LNCaP clone FGC (cell line): ENCODE results near the gene MAST4.

ENCODE experiments used
- DNase-seq: peaks from one replicate; pipeline ENCODE4 v3.0.0-alpha.2; 2011; ENCODE audit warnings: low read depth
- H3K4me3 ChIP-seq: 2 replicates; pipeline ENCODE4 v1.5.1; 2011; ENCODE audit warnings: mild to moderate bottlenecking, low read depth, low read length, control low read depth
- TF ChIP-seq, protein P1 (sequence below): IDR thresholded peaks from 2 replicates; pipeline ENCODE4 v1.5.1; 2012; ENCODE audit warnings: mild to moderate bottlenecking; ENCODE audit not compliant: control insufficient read depth, insufficient read depth; ENCODE audit errors: extremely low read depth

Gene MAST4

DNA sequence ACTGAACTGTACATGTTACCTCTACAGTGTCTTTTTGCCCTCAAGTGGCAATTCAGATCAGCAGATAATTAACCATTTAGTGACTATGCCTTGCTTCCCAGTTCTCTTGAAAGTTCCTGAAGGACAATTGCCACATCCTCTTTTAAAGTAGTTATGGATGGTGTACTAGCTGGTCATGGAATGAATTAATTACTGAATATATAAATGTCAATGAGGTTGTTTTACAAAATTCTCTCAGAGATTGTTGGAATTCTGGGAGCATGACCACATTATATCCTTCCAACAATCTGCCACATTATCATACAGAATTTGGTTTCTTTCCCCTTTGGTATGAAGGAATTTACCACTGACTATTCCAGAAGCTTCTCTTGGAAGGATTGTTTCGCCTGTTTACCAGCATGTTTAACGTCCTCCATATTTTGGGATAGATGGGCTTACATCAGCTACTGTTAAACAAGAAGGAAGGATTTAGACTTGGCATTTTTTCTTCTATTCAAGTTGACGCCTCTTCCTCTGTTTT lies 424.0 kb downstream of the MAST4 start:
- DNase-seq: no peak

GRCh38 chr5:67021031-67021430 lies 424.8 kb downstream of the MAST4 start:
- H3K4me3 ChIP-seq: no peak overlapping the region
- DNase-seq: no peak
- TF ChIP-seq, protein P1, sequence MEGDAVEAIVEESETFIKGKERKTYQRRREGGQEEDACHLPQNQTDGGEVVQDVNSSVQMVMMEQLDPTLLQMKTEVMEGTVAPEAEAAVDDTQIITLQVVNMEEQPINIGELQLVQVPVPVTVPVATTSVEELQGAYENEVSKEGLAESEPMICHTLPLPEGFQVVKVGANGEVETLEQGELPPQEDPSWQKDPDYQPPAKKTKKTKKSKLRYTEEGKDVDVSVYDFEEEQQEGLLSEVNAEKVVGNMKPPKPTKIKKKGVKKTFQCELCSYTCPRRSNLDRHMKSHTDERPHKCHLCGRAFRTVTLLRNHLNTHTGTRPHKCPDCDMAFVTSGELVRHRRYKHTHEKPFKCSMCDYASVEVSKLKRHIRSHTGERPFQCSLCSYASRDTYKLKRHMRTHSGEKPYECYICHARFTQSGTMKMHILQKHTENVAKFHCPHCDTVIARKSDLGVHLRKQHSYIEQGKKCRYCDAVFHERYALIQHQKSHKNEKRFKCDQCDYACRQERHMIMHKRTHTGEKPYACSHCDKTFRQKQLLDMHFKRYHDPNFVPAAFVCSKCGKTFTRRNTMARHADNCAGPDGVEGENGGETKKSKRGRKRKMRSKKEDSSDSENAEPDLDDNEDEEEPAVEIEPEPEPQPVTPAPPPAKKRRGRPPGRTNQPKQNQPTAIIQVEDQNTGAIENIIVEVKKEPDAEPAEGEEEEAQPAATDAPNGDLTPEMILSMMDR: no peak

More for the DNA sequence above, 424.0 kb downstream of the MAST4 start:
- TF ChIP-seq, protein P1: no peak
- H3K4me3 ChIP-seq: no peak overlapping the region

- no peak overlapping the region for H3K4me3 ChIP-seq
- no peak for DNase-seq
- TF ChIP-seq, protein P1: no peak
These were observed 425.3 kb downstream of the MAST4 start for GRCh38 chr5:67021521-67021920.

DNA sequence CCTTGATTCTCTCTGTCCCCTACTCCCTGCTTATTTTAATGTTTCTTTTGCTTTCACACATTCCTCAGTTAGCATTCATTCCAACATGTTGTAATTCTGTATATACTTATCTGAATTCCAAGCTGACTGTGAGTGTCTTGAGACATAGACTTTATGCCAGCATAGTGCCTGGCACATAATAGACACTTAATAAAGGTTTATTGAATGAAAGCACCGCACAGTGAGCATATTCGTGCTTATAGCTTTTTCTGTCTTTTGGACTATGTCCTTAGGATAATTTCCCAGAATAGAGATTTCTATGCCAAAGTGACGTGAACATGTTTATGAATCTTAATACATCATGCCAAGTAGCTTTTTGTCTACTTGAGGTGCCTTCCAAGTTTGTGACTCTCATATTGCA lies 425.8 kb downstream of the MAST4 start:
- H3K4me3 ChIP-seq: no peak overlapping the region
- DNase-seq: no peak
- TF ChIP-seq, protein P1: no peak

DNA sequence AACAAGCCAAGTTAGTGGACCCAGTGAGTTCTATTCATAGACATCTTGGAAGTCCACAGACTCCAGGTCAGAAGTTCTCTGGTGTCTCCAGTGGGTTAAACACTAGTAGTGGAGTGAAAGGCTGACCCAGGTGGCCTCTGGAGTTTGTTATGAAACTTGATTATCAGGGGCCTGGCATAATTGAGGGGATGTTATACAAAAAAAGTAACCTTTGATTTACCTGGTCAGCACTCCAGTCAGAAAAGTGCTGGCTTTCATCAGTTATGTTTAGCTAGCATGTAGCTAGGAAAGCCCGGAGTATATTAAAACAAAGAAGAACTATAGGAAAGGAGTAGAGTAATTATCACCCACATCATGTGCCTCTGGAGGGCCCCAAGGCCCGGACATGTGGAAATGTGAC lies 429.3 kb downstream of the MAST4 start:
- DNase-seq: no peak
- no peak overlapping the region for H3K4me3 ChIP-seq
- TF ChIP-seq, protein P1: no peak

DNA sequence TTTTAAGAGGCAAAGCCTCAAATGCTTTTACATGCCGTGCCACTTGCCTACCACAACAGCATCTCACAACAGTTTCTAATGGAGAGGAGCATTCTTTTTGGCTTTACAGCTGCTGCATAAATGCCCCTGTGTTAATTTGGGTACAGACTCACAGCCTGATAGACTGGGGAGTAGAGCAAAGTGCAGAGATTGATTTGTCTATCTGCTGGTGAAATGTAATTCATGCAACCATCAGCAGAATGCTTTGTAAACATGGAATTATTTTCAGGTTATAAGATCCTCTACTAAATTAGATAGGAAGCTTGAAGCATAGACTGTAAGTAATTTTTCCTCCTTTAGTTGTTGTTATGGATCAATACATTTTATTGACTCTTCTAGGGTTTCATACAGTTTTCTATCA lies 430.1 kb downstream of the MAST4 start:
- H3K4me3 ChIP-seq: no peak overlapping the region
- no peak for DNase-seq
- TF ChIP-seq, protein P1: no peak

DNA sequence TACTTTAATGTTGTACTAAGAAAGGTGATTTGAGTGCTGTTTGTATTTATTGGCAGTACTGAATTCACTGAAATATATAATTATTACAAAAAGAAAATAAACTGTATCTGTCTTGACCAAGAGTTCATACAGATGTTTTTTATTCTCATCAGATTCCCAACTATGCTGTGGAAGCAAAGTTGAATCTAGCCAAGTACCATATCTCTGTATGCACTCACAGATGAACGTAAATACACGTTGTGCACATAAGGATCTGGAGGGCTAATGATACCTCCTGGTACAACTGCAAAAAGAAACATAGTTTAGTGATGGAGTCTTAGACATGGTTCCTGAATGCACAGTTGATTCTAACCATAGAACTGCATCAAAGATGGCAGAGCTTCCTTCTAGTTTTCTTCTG lies 431.0 kb downstream of the MAST4 start:
- no peak for DNase-seq
- TF ChIP-seq, protein P1: no peak
- no peak overlapping the region for H3K4me3 ChIP-seq
